AML-193 (cell line): Measurements from ENCODE around the gene SAC3D1.
"Not testable (repeated sequence)": the region's sequence is repeated elsewhere in the genome, so short reads cannot be mapped to it uniquely, and the experiment has no call there.

Experiments
- DNase-seq, 2 experiments: peaks; one replicate each; lab custom pipeline; 2025; lab: John Stamatoyannopoulos, UW

The SAC3D1 gene

GRCh38 chr11:65040847-65041622 lies at the start of gene SAC3D1:
TSS of gene SAC3D1 (plus strand) at chr11:65041210. CDS start at chr11:65041293, 83 bp downstream.
- DNase-seq, result peak; percentile 95 to 96

DNA sequence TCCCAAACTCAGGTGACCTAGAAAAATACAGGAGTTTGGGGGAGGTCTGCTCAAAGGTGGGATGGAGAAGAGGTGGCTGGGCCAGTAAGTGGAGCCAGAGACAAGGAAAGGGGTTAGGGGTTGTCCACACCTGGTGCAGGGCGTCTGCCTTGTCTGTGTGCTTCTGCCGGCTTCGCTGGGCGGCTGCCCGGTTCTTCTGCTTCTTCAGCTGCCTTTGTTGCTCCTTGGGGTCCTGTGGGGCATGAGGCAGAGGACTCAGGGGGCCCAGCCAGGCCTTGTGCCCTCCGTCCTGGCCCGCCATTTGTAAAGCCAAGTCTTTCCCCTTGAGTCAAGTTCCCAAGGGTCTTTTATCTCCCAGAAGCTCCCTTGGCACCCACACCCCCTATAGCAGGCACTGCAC lies 46.7 kb upstream of the SAC3D1 start:
- no peak for DNase-seq

DNA sequence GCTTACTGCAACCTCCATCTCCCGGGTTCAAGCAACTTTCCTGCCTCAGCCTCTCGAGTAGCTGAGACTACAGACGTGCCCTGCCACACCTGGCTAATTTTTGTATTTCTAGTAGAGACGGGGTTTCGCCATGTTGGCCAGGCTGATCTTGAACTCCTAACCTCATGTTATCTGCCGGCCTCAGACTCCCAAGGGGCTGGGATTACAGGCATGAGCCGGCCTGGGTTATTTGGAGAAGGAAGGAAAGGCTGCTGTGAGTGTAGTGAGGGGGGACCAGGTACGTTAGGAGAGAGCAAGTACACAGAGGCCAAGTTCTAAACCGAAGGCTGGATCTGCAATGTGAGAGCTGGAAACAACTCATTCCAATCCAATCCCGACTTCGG lies 44.7 kb upstream of the SAC3D1 start:
- DNase-seq, result no peak

DNA sequence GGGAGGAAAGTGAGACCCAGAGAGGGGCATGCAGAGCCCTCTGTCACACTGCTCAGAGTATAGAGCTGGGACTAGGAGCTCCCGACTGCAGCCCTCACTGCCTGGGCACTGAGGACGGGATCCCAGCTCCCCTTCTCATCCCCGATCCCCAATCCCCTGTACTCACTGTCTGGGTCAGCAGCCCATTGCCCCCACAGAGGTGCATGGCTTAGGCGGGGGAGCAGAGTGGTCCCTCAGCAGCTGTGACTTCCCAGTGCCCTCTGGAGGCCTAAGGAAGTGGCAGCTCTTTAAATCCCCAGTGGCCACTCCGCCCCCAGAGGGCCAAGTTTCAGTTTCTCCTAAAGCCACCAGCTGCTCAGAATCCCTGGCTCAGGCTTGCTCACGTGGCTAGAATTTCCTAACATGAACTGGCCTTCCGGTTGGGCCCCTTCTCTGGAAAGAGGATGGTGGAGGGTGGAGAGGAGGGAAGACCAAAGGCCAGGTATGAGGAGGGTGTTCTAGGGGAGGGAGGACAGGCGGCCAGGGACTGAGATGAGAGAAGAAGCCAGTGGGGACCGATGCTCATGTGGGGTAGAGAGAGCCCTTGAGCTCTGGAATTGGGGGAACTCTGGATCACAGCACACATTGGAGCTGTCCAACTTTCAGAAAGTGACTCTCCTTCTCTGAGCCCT lies 44.2 kb upstream of the SAC3D1 start, which contains the start of gene BATF2:
BATF2 (minus strand) TSS at position 262 of the 671 bp plus-strand sequence; CDS start at position 205, 57 bp downstream.
- peak; percentile 22 to 29 for DNase-seq

- DNase-seq, result no peak
These were observed 42.9 kb upstream of the SAC3D1 start for GRCh38 chr11:64998141-64998540.

- no peak for DNase-seq
These were observed 42.1 kb upstream of the SAC3D1 start for GRCh38 chr11:64998690-64999431.

- no peak for DNase-seq
These were observed 41.5 kb upstream of the SAC3D1 start for GRCh38 chr11:64999478-64999877.

DNA sequence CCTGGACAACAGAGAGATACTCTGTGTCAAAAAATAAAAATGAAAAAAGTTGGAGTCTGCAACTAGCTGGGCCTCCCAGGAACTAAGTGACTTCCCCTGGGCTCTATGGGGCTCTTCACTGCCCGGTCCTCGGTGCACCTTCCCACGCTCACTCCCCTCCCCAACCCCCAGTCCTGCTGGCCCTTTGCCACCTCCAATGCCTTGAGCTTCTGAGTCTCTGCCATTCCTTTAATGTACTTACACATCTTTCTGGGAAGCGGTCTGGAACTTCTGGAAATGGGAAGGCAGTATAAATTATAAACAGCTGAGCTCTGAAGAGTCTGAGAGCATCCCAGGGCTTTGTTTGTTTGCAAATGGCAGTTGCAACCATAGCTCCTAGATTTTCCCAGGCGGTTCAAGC lies 38.3 kb upstream of the SAC3D1 start:
- DNase-seq, result no peak

GRCh38 chr11:65003282-65003681 lies 37.7 kb upstream of the SAC3D1 start:
- no peak for DNase-seq

GRCh38 chr11:65003968-65004367 lies 37.0 kb upstream of the SAC3D1 start:
- DNase-seq, result not testable (repeated sequence)

- no peak for DNase-seq
These were observed 33.0 kb upstream of the SAC3D1 start for GRCh38 chr11:65008016-65008415.

- DNase-seq, result no peak
These were observed 32.1 kb upstream of the SAC3D1 start for GRCh38 chr11:65008873-65009272.

- DNase-seq, result peak; percentile 79 to 84
These were observed 27.7 kb upstream of the SAC3D1 start for GRCh38 chr11:65013130-65013887.

- peak; percentile 66 to 79 for DNase-seq
These were observed 26.9 kb upstream of the SAC3D1 start, which contains the start of gene ARL2 for GRCh38 chr11:65013888-65014725. TSS of gene ARL2 (plus strand) at chr11:65014160. CDS start at chr11:65014208, 48 bp downstream.

DNA sequence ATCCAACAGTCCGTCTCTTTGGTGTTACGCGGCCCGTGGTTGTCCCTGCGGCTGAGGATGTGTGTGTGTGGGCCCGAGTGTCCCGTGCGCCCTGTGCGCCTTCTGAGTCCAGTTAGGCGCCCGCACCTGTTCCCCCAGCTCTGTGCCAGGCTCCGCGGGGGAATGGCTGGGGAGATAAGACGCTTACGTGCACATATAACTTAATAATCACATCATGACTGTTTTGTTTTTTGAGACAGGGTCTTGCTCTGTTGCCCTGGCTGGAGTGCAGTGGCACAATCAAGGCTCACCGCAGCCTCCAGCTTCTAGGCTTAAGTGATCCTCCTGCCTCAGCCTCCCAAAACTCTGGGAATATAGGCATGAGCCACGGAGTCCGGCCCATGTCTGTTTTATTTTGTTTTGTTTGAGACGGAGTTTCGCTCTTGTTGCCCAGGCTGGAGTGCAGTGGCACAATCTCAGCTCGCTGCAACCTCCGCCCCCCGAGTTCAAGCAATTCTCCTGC lies 26.2 kb upstream of the SAC3D1 start:
- DNase-seq, result peak in 1 of 2 experiments; percentile 20

DNA sequence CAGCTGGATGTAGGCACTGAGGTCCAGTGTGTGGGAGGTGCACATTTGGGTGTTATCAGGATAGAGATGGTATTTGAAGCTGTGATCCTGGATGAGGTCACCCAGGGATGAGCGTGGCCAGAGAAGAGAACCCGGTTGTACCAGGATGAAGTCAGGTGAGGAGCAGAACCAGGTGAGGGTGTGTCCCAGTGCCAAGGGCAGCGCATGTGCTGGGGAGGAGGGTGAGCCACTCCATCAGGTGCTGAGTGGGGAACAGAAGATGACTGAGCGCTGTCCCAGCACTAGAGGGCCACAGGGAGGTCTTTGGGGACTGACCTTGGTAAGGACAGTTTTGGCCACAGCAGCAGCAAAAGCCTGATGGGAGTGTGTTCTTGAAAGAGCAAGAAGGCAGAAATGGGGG lies 24.3 kb upstream of the SAC3D1 start:
- DNase-seq, result no peak

DNA sequence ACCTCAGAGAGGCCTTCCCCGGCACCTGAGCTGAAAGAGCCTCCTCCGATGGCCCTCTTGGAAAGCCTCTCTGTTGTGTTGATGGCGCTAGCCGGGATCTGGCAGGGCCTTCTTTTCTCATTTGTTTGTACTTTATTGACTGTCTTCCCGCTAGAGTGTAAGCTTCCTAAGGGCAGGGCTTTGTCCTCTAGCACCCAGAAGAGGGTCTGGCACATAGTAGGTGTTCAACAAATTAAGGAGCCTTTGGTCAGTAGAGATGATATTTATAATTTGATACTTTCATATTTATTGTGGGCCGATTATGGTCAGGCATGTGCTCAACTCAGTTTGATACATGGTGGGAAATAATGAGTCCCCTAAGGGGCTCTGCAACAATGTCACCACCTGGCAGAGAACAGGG lies 23.1 kb upstream of the SAC3D1 start:
- DNase-seq, result no peak

GRCh38 chr11:65019824-65020223 lies 21.2 kb upstream of the SAC3D1 start:
- DNase-seq, result no peak

DNA sequence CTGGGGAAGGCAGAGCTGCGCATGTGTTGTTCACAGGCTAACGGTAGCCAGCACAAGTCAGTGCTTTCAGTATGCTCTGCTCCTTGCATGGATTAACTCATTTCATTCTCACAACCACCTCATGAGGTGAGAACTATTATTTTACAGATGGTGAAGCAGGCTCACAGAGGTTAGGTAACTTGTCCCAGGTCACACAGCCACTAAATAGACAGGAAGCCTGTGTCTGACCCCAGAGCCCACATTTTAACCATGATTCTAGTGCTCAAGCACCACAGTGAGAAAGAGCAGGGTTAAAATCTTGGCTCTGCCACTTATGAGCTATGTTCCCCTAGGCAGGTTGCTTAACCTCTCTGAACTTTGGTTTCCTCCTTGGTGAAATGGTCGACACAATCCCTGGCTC lies 20.0 kb upstream of the SAC3D1 start:
- no peak for DNase-seq

GRCh38 chr11:65021509-65021908 lies 19.5 kb upstream of the SAC3D1 start:
- no peak for DNase-seq

GRCh38 chr11:65023502-65023901 lies 17.5 kb upstream of the SAC3D1 start:
- DNase-seq, result not testable (repeated sequence)
